GM19455 (cell line): ENCODE data around the gene MAP2K1.
"Not testable (repeated sequence)": the region's sequence is repeated elsewhere in the genome, so short reads cannot be mapped to it uniquely, and the experiment has no call there.

Experiments used
- ATAC-seq: cut with Tn5 transposase; IDR thresholded peaks from one replicate; pipeline ENCODE4 v1.9.1; 2021; ENCODE audit not compliant: unreplicated experiment

MAP2K1 gene

DNA sequence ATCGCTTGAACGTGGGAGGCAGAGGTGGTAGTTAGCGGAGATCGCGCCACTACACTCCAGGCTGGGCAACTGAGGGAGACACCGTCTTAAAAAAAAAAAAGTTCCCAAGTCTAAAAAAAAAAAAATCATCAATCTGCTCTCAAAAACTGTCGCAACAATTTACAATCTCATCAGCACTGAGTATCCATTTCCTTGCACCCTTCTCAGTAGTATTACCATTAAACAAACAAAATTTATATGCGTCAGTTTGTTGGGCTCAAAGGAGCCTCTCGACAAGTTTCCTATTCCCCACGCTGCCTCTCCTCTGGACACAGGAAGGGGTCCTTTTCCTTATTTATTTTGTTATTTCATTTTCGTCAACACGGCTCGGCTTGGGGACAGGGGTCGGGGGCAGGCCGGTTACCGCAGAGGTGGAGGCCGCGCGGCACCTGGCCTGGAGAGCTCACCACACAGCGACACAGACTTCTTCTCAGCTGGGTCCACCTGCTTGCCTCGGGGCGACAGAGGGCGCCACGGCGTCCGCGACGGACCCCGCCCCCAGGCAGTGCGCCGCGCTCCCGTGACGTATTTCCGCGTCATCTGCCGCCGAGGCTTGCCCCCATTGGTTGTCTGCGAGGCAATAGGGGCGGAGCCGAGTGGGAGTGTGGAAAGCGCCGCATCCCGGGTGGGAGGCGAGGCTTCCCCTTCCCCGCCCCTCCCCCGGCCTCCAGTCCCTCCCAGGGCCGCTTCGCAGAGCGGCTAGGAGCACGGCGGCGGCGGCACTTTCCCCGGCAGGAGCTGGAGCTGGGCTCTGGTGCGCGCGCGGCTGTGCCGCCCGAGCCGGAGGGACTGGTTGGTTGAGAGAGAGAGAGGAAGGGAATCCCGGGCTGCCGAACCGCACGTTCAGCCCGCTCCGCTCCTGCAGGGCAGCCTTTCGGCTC is at the start of gene MAP2K1:
MAP2K1 (plus strand) TSS at position 709 of the 920 bp plus-strand sequence. CDS start 436 bp downstream, outside the sequence.
- peak; percentile 74 for ATAC-seq

DNA sequence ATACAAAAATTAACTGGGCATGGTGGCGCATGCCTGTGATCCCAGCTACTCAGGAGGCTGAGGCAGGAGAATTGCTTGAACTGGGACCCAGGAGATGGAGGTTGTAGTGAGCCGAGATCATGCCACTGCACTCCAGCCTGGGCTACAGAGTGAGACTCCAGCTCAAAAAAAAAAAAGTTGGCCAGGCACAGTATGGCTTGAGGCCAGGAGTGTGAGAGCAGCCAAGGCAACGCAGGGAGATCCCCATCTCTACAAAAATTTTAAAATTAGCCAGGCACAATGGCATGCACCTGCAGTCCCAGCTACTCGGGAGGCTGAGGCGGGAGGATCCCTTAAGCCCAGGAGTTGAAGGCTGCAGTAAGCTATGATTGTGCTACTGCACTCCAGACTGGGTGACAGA is 38.2 kb upstream of the MAP2K1 start:
- not testable (repeated sequence) for ATAC-seq

DNA sequence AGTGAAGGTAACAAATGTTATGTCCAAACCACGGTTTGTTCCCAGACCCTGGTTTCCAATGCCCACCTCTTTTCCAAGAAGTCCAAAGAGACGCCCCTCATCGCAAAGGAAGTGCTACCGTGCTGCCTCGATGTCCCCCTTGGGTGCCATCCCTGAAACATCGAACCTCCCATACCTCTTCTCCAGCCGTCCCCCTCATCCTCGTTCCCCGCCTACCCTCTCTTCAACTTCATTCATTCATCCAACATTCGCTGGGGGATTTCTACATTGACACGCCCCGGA is 30.7 kb upstream of the MAP2K1 start:
- ATAC-seq: no peak

DNA sequence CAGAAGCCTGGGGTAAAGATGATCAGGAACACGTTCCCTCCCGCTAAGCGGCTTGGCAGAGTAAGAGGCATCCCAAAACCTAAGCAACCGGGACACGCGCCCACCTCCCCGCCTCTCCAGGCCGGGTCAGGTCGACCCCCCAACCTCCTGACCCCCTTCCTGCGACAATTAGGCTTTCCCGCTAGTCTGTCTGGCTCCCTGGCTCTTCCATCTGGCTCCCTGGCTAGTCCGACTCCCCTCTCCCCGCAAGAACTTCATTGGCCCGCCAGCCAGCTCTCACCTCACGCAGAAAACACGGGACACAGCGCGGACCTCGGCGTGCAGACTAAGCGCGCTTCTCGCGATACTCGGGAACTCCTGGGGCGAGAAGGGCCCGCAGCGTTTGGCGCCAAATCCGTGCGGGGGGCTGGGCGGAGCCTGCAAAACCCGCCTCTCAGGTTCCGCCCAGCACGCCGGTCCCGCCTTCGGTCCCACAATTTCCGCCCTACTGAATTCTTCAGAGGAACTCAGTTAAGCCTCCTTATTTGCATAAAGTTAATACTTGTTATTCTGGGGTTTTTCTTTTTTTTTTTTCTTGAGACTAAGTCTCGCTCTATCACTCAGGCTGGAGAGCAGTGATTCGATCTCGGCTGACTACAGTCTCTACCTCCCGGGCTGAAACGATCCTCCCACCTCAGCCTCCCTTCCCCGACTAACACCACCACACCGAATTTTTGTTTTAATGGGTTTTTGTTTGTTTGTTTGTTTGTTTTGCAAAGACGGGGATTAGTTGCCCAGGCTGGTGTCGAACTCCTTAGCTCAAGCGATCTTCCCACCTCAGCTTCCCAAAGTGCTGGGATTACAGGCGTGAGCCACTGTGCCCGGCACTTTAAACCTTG is 30.1 kb upstream of the MAP2K1 start, which contains the start of gene TIPIN:
TIPIN (minus strand) TSS at position 327 of the 878 bp plus-strand sequence. CDS start 3,738 bp downstream, outside the sequence.
- peak; percentile 84 for ATAC-seq

- ATAC-seq: no peak
Observed at GRCh38 chr15:66359740-66360139, 27.0 kb upstream of the MAP2K1 start.

DNA sequence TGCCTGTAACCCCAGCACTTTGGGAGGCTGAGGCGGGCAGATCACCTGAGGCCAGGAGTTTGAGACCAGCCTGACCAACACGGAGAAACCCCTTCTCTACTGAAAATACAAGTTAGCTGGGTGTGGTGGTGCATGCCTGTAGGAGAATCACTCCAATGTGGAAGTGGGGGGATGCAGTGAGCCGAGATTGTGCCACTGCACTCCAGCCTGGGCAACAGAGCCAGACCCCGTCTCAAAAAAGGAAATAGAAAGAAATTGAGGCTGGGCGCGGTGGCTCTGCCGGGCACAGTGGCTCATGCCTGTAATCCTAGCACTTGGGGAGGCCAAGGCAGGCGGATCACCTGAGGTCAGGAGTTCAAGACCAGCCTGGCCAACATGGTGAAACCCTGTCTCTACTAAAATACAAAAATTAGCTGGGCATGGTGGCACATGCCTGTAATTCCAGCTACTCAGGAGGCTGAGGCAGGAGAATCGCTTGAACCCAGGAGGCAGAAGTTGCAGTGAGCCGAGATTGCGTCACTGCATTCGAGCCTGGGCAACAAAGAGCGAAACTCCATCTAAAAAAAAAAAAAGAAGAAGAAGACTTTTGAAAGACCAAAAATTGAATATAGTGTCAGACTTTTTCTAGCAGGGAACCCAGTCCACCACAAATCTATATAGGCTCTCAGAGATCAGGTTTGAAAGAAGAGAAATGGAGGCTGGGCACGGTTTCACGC is 24.8 kb upstream of the MAP2K1 start:
- not testable (repeated sequence) for ATAC-seq

GRCh38 chr15:66362776-66363175 is 23.9 kb upstream of the MAP2K1 start:
- ATAC-seq: no peak

DNA sequence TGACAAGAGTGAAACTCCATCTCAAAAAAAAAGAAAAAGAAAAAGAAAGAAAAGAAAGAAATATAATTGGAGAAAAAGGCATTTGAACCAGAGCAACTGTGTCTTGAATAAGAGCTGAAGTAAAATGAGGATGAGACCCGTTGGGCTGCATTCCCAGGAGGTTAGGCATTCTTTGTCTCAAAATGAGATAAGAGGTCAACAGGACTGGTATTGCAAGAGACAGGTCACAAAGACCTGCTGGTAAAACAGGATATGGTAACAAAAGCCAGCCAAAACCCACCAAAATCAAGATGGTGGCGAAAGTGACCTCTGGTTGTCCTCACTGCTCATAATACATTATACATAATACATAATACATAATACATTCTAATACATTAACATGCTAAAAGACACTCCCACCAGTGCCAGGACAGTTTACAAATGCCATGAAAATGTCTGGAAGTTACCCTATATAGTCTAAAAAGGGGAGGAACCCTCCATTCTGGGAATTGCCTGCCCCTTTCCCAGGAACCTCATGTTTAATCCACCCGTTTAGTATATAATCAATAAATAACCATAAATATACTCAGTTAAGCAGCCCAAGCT is 21.7 kb upstream of the MAP2K1 start:
- ATAC-seq: no peak

DNA sequence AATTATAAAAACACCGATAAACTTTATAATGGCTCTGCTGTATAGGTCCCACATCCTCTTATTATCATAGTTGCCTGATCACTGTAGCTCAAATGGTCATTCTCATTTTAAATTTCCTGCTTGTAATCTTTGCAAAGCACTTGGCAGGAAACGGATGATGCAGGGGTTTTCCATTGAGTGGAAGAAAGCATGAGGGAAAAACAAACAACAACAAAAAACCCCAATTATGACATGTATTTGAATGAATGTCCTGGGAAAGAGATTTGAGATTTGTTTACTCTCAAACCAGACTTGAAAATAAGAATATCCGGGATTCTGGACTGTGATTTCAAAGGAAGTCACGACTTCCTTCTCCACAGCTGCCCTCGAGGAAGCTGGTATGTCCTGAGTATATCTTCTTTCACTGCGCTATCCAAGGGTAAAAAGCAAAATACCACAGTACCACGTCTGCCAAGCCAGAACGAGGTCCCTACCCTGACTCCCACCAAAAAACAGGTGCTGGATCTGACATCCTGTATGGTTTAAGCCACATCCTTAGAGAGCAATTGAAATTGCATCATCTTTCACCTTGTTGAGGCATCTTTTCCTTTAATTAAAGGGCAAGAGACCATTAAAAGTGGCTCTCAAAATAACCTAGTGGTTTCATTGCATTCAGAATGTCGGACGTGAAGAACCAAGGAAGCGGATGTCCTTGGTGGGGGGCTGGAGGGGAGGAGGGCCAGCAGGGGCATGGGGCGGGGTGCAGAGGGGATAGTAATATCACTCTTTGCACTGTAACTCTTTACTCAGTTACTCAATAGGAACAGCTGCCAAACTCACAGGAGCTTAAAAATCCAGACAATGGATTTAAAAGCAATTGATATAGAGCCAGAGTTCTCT is 16.7 kb upstream of the MAP2K1 start:
- ATAC-seq: no peak

GRCh38 chr15:66374179-66374578 is 12.5 kb upstream of the MAP2K1 start:
- ATAC-seq: no peak

DNA sequence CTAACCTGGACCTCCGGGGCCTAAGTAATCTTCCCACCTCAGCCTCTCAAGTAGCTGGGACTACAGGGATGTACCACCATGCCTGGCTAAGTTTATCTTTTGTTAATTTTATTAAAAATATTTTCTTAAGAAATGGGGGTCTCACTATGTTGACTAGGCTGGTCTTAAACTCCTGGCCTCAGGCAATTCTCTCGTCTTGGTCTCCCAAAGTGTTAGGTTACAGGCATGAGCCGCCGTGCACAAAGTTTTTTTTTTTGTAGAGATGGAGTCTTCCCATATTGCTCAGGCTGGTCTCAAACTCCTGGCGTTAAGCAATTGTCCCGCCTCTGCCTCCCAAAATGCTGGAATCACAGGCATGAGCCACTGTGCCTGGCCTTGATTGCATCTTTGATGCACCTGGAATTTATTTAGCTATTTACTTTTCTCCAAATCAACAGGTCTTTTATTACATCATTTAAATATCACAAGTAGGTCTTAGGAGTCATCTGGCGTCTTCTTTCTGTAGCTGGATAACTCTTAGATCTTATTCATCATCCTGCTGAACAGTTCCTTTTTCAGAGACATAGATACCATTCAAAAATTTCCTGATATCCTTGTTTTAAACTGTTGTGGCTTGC is 7.8 kb upstream of the MAP2K1 start:
- no peak for ATAC-seq

- not testable (repeated sequence) for ATAC-seq
Observed at GRCh38 chr15:66381376-66381775, 5.3 kb upstream of the MAP2K1 start.

DNA sequence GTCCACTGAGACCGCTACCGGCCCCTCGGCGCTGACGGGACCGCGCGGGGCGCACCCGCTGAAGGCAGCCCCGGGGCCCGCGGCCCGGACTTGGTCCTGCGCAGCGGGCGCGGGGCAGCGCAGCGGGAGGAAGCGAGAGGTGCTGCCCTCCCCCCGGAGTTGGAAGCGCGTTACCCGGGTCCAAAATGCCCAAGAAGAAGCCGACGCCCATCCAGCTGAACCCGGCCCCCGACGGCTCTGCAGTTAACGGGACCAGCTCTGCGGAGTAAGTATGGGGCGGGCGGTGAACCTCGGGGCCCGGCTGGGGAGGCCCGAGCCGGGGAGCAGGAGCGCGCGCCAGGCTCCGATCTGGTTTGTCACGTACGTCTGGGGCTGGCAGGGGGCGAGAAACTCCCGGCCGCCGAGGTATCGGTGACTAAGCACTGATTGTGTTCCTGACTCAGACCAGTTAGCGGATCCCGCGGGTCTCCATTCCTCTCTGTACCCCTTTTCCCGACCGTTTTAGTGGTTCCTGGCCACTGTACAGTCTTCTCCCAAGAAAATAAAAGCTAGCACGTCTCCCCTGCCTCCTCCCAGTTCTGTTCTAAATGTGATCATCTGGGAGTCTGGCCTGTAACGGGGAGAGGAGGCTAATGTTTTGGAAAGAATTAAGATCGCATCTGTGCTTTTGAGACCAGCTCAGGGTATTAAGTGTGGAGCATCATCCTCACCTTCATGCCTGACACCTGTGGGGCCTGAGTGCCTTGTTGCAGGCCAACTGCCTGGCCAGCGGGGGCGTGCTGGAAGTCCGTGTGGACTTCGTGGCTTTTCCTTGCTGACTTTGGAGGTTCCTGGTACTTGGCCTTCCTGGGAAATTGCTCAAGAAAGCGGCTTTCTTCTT is 691 bp downstream of the MAP2K1 start:
- ATAC-seq: peak; percentile 29

GRCh38 chr15:66388043-66388363 is 1.3 kb downstream of the MAP2K1 start:
- no peak for ATAC-seq

- no peak for ATAC-seq
Observed at GRCh38 chr15:66388576-66388975, 1.9 kb downstream of the MAP2K1 start.

DNA sequence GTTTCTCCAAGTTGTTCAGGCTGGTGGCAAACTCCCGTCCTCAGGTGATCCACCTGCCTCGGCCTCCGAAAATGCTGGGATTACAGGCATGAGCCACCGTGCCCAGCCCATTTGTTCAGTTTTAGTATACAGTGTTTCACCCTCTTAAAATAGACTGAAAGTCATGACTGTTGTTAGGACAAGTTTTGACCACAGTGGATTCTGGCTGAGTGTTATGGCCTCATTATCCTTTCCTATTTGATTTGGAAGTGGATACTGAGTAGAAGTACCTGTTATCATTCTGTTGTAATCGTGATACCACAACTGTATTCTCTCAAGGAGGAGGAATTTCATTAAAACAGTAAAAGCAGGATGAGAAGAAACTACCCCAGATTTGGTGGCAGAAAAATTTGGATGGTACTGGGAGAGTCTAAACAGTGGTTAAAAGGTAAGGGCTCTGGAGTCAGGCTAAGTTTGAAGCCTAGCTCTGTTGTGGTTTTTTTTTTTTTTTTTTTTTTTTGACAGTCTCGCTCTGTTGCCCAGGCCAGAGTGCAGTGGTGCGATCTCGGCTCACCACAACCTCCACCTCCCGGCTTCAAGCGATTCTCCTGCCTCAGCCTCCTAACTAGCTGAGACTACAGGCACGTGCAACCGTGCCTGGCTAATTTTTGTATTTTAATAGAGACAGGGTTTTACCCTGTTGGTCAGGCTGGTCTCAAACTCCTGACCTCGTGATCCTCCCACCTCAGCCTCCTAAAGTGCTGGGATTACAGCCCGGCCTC is 2.6 kb downstream of the MAP2K1 start:
- ATAC-seq: no peak

- ATAC-seq: no peak
Observed at GRCh38 chr15:66389859-66390381, 3.2 kb downstream of the MAP2K1 start.

DNA sequence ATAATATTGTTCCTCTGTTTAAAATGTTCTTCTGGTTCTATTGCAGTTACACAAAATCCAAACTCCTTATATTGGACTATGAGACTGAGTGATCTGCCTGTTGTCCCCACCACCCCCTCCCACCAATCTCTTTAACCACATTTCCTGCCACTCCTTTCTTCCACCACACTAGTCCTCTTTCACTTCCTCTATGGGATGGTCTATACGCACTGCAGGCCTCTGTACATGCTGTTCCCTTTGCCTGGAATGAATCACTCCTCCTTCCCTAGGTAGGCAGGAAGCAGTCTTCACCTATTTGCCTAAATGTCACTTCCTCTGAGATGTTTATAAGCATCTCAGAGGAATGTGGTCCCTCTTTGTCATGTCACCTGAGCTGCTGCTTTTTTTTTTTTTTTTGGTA is 4.0 kb downstream of the MAP2K1 start:
- no peak for ATAC-seq
